SU-DHL-6 (cell line): ENCODE data around the gene RPUSD4.

Experiments
- H2AFZ ChIP-seq: fragments of 200-600 bp; sonication (generic); 2 replicates; pipeline ENCODE4 v1.6.1; 2014; ENCODE audit warnings: low read depth, mild to moderate bottlenecking, moderate library complexity, mixed read lengths, antibody characterized with exemption, low read length; ENCODE audit not compliant: severe bottlenecking
- H3F3A ChIP-seq: fragments of 200-600 bp; shearing (Covaris generic); 2 replicates; pipeline ENCODE4 v1.6.0; 2016; ENCODE audit warnings: antibody characterized with exemption, mild to moderate bottlenecking; ENCODE audit not compliant: insufficient read depth
- H3K27ac ChIP-seq: fragments of 200-600 bp; sonication (generic); 2 replicates; pipeline ENCODE4 v1.5.1; 2016; ENCODE audit warnings: low read depth, mild to moderate bottlenecking, low read length, moderate library complexity, mixed read lengths
- H3K27me3 ChIP-seq: fragments of 200-600 bp; sonication (generic), shearing (Covaris generic); 2 replicates; pipeline ENCODE4 v1.6.0; 2014; ENCODE audit warnings: mild to moderate bottlenecking, low read length
- H3K36me3 ChIP-seq: fragments of 200-600 bp; sonication (generic); 2 replicates; pipeline ENCODE4 v1.6.1; 2014; ENCODE audit warnings: mild to moderate bottlenecking, low read length, mixed read lengths
- H3K4me2 ChIP-seq: fragments of 300-600, 200-600 bp; shearing (Covaris generic), sonication (generic); 2 replicates; pipeline ENCODE4 v1.6.0; 2014; ENCODE audit warnings: low read length, low read depth, mild to moderate bottlenecking; ENCODE audit not compliant: poor library complexity, severe bottlenecking
- H3K4me3 ChIP-seq: fragments of 200-600 bp; sonication (generic); 2 replicates; pipeline ENCODE4 v1.5.1; 2014; ENCODE audit warnings: antibody characterized with exemption, low read length, mild to moderate bottlenecking, mixed read lengths; ENCODE audit not compliant: insufficient read depth, poor library complexity, severe bottlenecking
- H3K79me2 ChIP-seq: fragments of 200-600 bp; sonication (generic); 2 replicates; pipeline ENCODE4 v1.6.1; 2014; ENCODE audit warnings: mild to moderate bottlenecking, low read length, moderate library complexity; ENCODE audit not compliant: insufficient read depth
- H3K9ac ChIP-seq: fragments of 200-600 bp; sonication (generic); 2 replicates; pipeline ENCODE4 v1.7.0; 2014; ENCODE audit warnings: mild to moderate bottlenecking, low read length
- H3K9me2 ChIP-seq: fragments of 200-600 bp; sonication (generic); replicated peaks from 2 replicates; pipeline ENCODE4 v1.6.1; 2014; ENCODE audit warnings: low read length; ENCODE audit not compliant: insufficient read depth
- H3K9me3 ChIP-seq: fragments of 200-600 bp; sonication (generic); 2 replicates; pipeline ENCODE4 v1.6.1; 2014; ENCODE audit warnings: low read length, mixed read lengths; ENCODE audit not compliant: insufficient read depth
- H4K20me1 ChIP-seq: fragments of 200-600 bp; sonication (generic); 2 replicates; pipeline ENCODE4 v1.6.1; 2014; ENCODE audit warnings: low read depth, mild to moderate bottlenecking, antibody characterized with exemption, low read length, moderate library complexity, mixed read lengths
- CTCF ChIP-seq: fragments of 200-600 bp; sonication (generic); IDR thresholded peaks from one replicate; pipeline ENCODE4 v1.5.1; 2017; ENCODE audit warnings: antibody characterized with exemption, mild to moderate bottlenecking, low read length, moderate library complexity; ENCODE audit not compliant: insufficient read depth, poor library complexity, severe bottlenecking
- EZH2phosphoT487 ChIP-seq: fragments of 200-600 bp; sonication (generic), shearing (Covaris generic); conservative IDR thresholded peaks from 2 replicates; pipeline ENCODE4 v1.6.1; 2018; ENCODE audit warnings: mild to moderate bottlenecking, antibody characterized with exemption, low read length, moderate library complexity, mixed read lengths

RPUSD4 gene

DNA sequence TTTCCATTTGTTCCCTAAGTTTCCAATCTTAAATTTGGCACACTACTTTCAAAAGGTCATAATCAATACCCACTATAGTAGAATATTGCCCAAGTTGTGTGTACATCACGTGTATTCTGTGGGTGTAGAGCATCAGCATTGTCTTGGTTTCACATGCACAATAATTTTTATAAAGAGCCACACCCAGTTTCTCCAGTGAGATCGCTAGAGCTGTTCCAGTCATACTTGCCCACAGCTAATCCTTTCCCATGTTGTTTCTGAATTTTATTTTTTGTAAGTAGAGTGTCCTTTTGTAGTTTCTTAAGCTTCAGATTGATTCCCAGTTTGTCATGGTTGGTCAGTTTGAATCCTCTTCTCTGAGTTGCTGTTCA lies 13.8 kb upstream of the RPUSD4 start:
- Histone ChIP-seq H4K20me1 (no peaks in the 10 kb centered on the region), H3K27me3 (no peaks in the 10 kb centered on the region), H3K79me2 (peaks cover 16% of the 10 kb centered on the region; the same call in 1 of the 2 replicates), H3K9ac (no peak overlapping the region), H3K9me2 (no peaks in the 10 kb centered on the region), H3K36me3 (no peaks in the 10 kb centered on the region), H3K4me2 (no peak overlapping the region), H3K9me3 (no peaks in the 10 kb centered on the region), H3K4me3 (no peak overlapping the region), H3K27ac (no peak overlapping the region), H2AFZ (no peak overlapping the region), H3F3A (no peaks in the 10 kb centered on the region)
- TF ChIP-seq EZH2phosphoT487 (no peak), CTCF (no peak)

DNA sequence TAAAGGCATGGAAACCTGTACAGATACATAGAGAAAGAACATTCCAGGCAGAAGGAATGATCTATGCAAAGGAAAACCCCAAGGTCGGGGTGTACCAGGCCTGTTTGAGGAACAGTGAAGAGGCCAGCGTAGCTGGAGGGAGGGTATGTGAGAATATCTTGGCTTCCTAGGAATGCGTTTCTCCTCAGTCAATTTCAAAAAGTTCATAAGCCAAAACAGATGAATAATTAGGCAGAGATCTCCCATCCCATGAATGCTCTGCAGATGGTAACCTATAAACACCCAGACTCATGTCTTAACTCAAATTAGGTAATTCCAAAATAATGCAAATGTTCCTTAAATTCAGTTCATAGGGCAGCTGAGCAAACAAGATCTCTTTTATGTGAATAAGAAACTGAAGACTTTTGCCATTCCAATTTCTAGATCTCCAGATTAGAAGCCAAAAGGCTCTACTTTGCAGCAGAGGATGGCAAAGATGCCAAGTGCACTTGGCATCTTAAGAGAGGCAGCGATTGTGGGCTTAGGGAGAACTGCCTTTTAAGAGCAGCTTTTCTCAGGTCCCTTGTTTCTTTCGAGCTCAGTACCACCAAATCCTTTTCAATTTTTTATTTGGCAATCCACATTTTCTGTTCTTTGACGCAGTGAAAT lies 13.3 kb upstream of the RPUSD4 start:
- H4K20me1 ChIP-seq = no peaks in the 10 kb centered on the region
- no peaks in the 10 kb centered on the region for H3F3A ChIP-seq
- no peak overlapping the region for H3K27ac ChIP-seq
- H3K27me3 ChIP-seq = no peaks in the 10 kb centered on the region
- TF ChIP-seq CTCF = no peak
- TF ChIP-seq EZH2phosphoT487 = no peak
- no peaks in the 10 kb centered on the region for H3K9me3 ChIP-seq
- H3K9ac ChIP-seq = no peak overlapping the region
- no peak overlapping the region for H2AFZ ChIP-seq
- peaks cover 20% of the 10 kb centered on the region; the same call in 1 of the 2 replicates for H3K79me2 ChIP-seq
- no peak overlapping the region for H3K4me3 ChIP-seq
- no peak overlapping the region for H3K4me2 ChIP-seq
- no peaks in the 10 kb centered on the region for H3K36me3 ChIP-seq
- H3K9me2 ChIP-seq = no peaks in the 10 kb centered on the region

DNA sequence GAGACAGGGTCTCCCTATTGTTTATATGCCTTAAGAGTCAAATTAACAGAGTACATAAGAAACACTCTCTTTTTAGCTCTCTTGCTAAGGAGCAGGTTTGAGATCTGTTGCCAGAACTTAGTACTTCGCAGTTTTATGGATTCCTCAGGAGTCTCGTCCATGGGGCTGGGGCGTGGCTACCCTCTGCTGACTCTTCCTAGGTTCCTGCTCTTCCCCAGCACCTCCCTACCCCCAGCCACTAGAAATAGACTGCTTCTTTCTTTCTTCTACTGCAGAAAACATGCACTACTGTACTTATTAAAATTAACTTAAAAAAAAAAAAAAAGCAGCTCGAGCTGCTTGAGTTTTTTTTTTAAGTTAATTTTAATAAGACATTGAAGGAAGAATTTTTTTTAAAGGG lies 8.1 kb upstream of the RPUSD4 start:
- H3K4me3 ChIP-seq = no peak overlapping the region
- H3K4me2 ChIP-seq = no peak overlapping the region
- H3K9me2 ChIP-seq = no peaks in the 10 kb centered on the region
- no peak for TF ChIP-seq EZH2phosphoT487
- TF ChIP-seq CTCF = no peak
- H3F3A ChIP-seq = no peaks in the 10 kb centered on the region
- no peaks in the 10 kb centered on the region for H3K36me3 ChIP-seq
- no peak overlapping the region for H2AFZ ChIP-seq
- no peak overlapping the region for H3K27ac ChIP-seq
- H3K9me3 ChIP-seq = no peaks in the 10 kb centered on the region
- H4K20me1 ChIP-seq = no peaks in the 10 kb centered on the region
- H3K9ac ChIP-seq = no peak overlapping the region
- H3K27me3 ChIP-seq = no peaks in the 10 kb centered on the region
- H3K79me2 ChIP-seq = peaks cover 25% of the 10 kb centered on the region; the same call in 1 of the 2 replicates
